Measurements from ENCODE around the gene GPC1. TPM values are rescaled to one million over a fixed set of nuclear protein-coding genes. Genes with fewer than 3 reads are reported as not detected.

GPC1 gene
- total and polyA plus RNA-seq, 2 donors (not counting 3 experiments of a cell fraction or from before 2014, with no cell fraction given), result 9.6 to 31.1 TPM

GRCh38 chr2:240431661-240432424 lies 3.6 kb upstream of the GPC1 start:
- H3K27ac ChIP-seq (ENCODE audit: insufficient read depth, low read depth, low read length), result no peak overlapping the region
- CTCF ChIA-PET, result interaction anchor here (1.0 to 1.4 kb wide), 2 partner anchors 174 to 199 kb away, joined by 3 read pairs; no protein-coding TSS in a partner anchor
- H3K4me1 ChIP-seq (ENCODE audit: control insufficient read depth, extremely low read depth, insufficient read depth, low read length), result no peaks in the 10 kb centered on the region
- no peak overlapping the region for H3K9ac ChIP-seq (replicated peaks; ENCODE audit: extremely low read depth, insufficient read depth, low read length)
- no peak for DNase-seq (ENCODE audit: low read depth, low spot score)
- no peak overlapping the region for H2AFZ ChIP-seq (ENCODE audit: low read depth, low read length)
- no peak overlapping the region for H3K4me3 ChIP-seq (replicated peaks in 1 of 3; ENCODE audit: insufficient read depth in 1 of 3, low read depth in 1 of 3, low read length in 3 of 3)
- no peak overlapping the region for H3K4me2 ChIP-seq (ENCODE audit: insufficient read depth, low read length)
- no peaks in the 10 kb centered on the region for H3K79me2 ChIP-seq (ENCODE audit: control insufficient read depth, insufficient read depth, low read length)
- POLR2A ChIA-PET, result no interaction called here
- no peak for FAIRE-seq
- intact Hi-C loops (cut with micrococcal nuclease) (no loop called here), dilution Hi-C loops (cut with MboI; ENCODE audit: extremely low pct_ligation_motif_present, low sequenced_read_pairs) (no loop called here)
- H4K20me1 ChIP-seq (replicated peaks; ENCODE audit: control insufficient read depth, extremely low read depth, insufficient read depth, low read length), result no peaks in the 10 kb centered on the region
- no peaks in the 10 kb centered on the region for H3K9me3 ChIP-seq (replicated peaks; ENCODE audit: control insufficient read depth, insufficient read depth, low read length)
- peaks cover 2 to 4% of the 10 kb centered on the region in 2 experiments for H3K27me3 ChIP-seq (ENCODE audit: control insufficient read depth in 2 of 2, insufficient read depth in 2 of 2, low read length in 2 of 2)
- TF ChIP-seq POLR2AphosphoS5 (IDR thresholded peaks at IDR 0.05; ENCODE audit: insufficient read depth, low read depth, low read length) (no peak), MYC (IDR thresholded peaks at IDR 0.05; ENCODE audit: low read depth, low read length) (no peak)
- no peaks in the 10 kb centered on the region for H3K9me1 ChIP-seq (replicated peaks; ENCODE audit: control insufficient read depth, extremely low read depth, insufficient read depth, low read length)
- BruUV-seq (replicated peaks), result no TSS peak
- no peaks in the 10 kb centered on the region for H3K36me3 ChIP-seq (ENCODE audit: control insufficient read depth in 2 of 2, extremely low read depth in 1 of 2, insufficient read depth in 2 of 2, low read length in 2 of 2)

GRCh38 chr2:240432430-240432819 lies 3.0 kb upstream of the GPC1 start:
- dilution Hi-C loops (cut with MboI; ENCODE audit: extremely low pct_ligation_motif_present, low sequenced_read_pairs) (no loop called here), intact Hi-C loops (cut with micrococcal nuclease) (no loop called here)
- Histone ChIP-seq H3K9ac (replicated peaks; ENCODE audit: extremely low read depth, insufficient read depth, low read length) (no peak overlapping the region), H3K9me1 (replicated peaks; ENCODE audit: control insufficient read depth, extremely low read depth, insufficient read depth, low read length) (no peaks in the 10 kb centered on the region), H3K4me3 (replicated peaks in 1 of 3; ENCODE audit: insufficient read depth in 1 of 3, low read depth in 1 of 3, low read length in 3 of 3) (no peak overlapping the region), H3K79me2 (ENCODE audit: control insufficient read depth, insufficient read depth, low read length) (no peaks in the 10 kb centered on the region), H3K27me3 (ENCODE audit: control insufficient read depth in 2 of 2, insufficient read depth in 2 of 2, low read length in 2 of 2) (peaks cover 7 to 10% of the 10 kb centered on the region in 2 experiments), H3K9me3 (replicated peaks; ENCODE audit: control insufficient read depth, insufficient read depth, low read length) (no peaks in the 10 kb centered on the region), H4K20me1 (replicated peaks; ENCODE audit: control insufficient read depth, extremely low read depth, insufficient read depth, low read length) (no peaks in the 10 kb centered on the region), H3K27ac (ENCODE audit: insufficient read depth, low read depth, low read length) (no peak overlapping the region), H3K36me3 (ENCODE audit: control insufficient read depth in 2 of 2, extremely low read depth in 1 of 2, insufficient read depth in 2 of 2, low read length in 2 of 2) (no peaks in the 10 kb centered on the region), H3K4me1 (ENCODE audit: control insufficient read depth, extremely low read depth, insufficient read depth, low read length) (no peaks in the 10 kb centered on the region), H2AFZ (ENCODE audit: low read depth, low read length) (no peak overlapping the region), H3K4me2 (ENCODE audit: insufficient read depth, low read length) (no peak overlapping the region)
- DNase-seq (ENCODE audit: low read depth, low spot score), result no peak
- no TSS peak for BruUV-seq (replicated peaks)
- ChIA-PET CTCF (no interaction called here), POLR2A (no interaction called here)
- no peak for FAIRE-seq
- TF ChIP-seq EZH2 (IDR thresholded peaks at IDR 0.05; ENCODE audit: borderline replicate concordance, low read depth, low read length, severe bottlenecking) (no peak), MYC (IDR thresholded peaks at IDR 0.05; ENCODE audit: low read depth, low read length) (no peak), FOS (IDR thresholded peaks at IDR 0.05; ENCODE audit: borderline replicate concordance, insufficient read depth, low read length) (no peak), JUN (IDR thresholded peaks at IDR 0.05; ENCODE audit: borderline replicate concordance, insufficient read depth, insufficient read length, low read depth) (no peak), GATA2 (IDR thresholded peaks at IDR 0.05; ENCODE audit: insufficient read depth, insufficient read length, low read depth, low read length) (no peak), POLR2AphosphoS5 (IDR thresholded peaks at IDR 0.05; ENCODE audit: insufficient read depth, low read depth, low read length) (no peak), CTCF (IDR thresholded peaks at IDR 0.05; ENCODE audit: extremely low read depth in 1 of 2, insufficient read depth in 1 of 2, low read depth in 1 of 2, low read length in 2 of 2) (no peak), MAX (IDR thresholded peaks at IDR 0.05; ENCODE audit: insufficient read depth, insufficient read length) (no peak), POLR2A (IDR thresholded peaks at IDR 0.05; ENCODE audit: low read depth, low read length) (no peak)
